DMS 273 (cell line): ENCODE results near the gene RNU1-4.
"Not testable (repeated sequence)": the region's sequence is repeated elsewhere in the genome, so short reads cannot be mapped to it uniquely, and the experiment has no call there.

Experiments used
- DNase-seq: peaks from one replicate; lab custom pipeline; 2025; ENCODE audit not compliant: unreplicated experiment; lab: John Stamatoyannopoulos, UW

RNU1-4 gene

DNA sequence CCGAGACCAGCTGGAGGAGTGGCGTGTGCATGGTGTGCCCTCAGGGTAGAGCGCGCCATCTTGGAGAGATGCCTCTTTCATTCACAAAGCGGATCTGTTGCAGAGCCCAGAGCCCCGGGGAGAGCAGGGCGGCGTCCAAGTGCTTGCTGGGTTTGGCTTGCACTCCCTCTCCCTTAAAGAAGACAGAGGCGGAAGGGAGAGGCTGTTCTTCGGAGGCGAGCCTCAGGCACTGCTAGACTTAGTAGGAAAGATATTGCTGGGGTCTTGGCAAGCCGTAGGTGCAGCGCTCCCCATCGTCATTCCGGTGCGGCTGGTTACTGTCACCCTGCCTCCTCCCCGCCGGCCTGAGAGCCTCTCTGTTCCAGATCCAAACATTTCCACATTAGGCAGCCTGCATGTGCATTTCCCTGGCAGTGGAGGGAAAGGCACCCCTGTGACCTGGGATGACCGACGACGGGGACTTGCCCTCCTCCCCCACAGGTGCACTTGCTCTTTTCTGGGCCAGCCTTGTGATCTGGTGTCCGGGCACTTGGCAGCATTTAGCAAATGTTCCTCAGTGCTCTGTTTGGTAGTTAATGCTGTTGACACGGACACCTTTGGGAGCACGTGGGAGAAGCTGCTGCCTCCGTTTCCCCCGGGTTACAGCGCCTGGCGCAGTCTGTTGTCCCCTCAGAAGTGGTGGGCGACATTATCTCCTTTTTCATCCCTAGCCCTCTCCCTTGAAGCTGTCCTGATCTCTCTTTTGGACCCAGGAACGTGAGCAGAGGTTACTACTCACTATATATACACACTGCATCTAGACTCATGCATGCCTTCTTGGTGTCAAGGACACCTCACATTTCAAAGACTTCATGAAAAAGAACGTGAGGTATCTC is 25.7 kb downstream of the RNU1-4 start:
- DNase-seq: not testable (repeated sequence)

DNA sequence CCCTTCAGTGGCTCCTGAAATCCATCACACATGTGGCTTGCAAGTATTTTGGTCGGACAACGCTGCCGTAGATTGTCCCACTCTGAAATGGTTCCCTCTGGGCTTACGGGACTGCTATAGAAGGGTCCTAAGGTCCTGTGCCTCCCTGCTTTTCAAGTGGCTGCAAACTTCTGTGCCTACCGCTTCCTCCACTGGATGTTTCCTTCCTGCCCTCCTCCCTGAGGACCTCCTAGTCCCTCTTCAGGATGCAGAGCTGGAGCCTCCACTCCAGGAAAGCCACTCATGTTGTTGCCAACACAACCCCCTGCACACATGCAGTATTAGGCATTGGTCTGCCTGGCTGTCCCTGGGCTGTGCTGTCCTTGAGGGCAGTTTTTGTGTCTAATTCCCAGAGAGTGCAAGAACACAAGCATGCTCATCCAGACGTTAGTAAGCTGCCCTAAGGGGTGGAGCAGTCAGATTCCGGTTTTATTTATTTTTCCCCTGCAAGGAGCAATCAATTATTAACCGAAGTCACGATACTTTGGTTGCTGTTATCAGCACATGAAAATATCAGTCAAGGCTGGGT is 26.5 kb downstream of the RNU1-4 start:
- not testable (repeated sequence) for DNase-seq

DNA sequence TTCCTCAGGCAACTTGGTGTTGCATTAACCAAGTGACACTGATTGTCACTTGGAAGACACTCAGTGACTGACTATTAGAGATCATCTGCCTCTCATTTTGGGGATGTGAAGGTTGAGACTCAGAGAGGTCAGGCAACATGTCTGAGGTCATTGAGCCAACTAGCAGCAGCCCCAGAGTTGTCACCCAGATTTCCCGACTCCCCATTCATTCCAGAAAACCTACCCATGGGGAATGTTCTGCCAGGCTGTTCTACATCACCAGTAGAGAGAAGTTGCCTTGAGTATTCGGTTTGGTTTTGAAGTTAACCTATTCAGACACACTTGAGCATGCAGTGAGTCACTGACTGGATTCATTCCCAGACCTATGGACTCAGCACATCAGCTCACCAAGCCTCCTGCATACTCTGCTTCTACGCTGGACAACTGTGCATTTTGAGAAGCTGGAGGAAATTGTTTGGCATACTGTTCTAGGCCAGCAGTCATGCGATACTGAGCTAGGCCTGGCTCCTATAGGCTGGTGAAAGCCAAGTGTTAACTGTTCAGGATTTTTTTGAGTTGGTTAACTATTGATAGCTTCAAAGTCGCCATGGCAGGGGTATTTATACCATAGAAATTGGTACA is 29.9 kb downstream of the RNU1-4 start:
- not testable (repeated sequence) for DNase-seq

DNA sequence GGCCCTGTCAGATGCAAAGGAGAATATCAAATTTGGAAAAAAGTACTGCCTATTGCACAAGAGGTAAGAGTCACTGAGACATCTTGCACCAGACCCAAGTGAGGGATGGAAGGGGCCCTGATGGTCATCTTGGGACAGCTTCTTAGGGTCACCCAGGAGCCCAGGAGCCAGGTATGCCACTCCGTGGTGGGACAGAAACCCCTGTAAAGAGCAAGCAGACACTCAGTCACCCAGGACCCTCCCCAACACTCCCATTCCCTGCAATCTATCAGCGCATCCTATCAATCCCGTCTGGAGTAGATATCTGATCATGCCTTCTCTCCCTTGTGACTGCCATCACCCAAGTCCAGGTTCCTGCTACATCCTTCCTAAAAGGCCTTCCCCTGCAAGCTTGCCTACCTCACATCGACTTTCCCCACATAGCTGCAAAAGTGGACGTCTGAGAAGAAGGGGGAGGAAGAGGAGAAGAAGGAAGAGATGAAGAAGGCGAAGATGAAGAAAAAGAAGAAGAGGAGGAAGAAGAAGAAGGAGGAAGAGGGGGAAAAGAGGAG is 30.7 kb downstream of the RNU1-4 start:
- not testable (repeated sequence) for DNase-seq

DNA sequence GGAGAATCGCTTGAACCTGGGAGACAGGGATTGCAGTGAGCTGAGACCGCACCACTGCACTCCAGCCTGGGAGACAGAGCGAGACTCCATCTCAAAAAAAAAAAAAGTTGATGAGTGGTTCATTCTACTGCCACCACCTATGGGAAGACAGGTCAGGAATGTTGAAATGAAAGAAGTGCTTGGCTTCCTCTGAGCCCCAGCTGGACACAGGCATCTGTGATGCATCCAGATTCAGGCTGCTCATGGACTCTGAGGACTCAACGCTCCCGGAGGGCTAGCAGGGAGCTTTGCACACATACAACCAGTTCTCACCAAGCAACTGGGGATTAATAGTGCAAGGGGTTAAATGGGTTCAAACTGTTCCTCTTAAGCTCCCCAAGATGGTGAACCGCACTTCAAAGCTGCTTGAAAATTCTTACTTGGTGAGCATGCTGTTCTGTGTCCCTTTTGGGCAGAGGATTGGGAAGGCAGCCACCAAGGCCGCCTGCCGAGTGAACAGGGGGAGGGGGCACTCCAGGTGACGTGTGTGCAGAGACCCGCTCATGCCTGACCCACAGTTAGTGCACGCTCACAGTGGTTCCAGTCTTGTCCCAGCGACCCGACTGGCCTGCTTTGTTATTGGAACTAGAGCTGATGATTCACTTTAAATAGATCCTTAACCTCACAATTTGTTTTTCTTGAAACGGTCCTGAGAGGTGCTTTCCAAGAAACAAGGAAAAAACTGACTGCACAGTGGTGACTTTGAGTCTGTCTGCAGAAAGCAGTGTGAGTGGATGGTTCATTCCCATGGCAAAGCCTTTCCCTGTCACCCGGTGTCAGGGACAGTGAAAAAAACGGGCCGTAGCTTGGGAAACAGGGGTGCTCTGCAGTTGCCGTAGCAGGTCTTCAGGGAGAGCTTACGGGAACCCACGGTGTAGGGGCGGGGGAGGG is 32.2 kb downstream of the RNU1-4 start:
- not testable (repeated sequence) for DNase-seq

DNA sequence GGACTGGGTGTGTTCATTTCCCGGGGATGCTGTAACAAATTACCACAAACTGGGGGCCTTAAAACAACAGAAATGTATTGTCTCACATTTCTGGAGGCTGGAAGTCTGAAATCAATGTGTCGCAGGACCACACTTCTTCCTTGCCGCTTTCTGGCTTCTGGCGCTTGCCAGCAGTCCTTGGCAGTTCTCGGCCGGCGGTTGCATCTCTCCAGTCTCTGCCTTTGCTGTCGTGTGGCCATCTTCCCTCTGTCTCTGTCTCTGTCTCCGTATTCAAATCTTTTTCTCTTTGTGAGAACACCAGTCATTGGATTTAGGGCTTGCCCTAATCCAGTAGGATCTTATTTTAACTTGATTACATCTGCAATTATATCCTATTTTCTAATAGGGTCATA is 32.9 kb downstream of the RNU1-4 start:
- not testable (repeated sequence) for DNase-seq

DNA sequence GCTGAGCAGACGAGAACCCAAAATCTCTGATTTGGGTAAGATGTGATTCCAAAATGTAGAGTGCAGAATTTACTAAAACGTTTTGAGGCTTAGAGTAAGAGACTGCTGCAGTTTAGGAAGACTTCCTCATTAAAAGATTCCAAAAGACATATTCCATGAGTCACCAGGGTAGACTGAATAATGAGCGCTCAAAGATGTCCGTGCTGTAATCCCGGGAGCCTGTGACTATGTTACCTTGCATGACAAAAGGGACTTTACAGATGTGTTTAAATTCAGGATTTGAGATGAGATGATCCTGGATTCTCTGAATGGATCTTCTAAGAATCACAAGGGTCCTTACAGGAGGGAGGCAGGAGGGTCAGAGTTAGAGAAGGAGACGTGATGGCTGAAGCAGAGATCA is 33.4 kb downstream of the RNU1-4 start:
- not testable (repeated sequence) for DNase-seq

DNA sequence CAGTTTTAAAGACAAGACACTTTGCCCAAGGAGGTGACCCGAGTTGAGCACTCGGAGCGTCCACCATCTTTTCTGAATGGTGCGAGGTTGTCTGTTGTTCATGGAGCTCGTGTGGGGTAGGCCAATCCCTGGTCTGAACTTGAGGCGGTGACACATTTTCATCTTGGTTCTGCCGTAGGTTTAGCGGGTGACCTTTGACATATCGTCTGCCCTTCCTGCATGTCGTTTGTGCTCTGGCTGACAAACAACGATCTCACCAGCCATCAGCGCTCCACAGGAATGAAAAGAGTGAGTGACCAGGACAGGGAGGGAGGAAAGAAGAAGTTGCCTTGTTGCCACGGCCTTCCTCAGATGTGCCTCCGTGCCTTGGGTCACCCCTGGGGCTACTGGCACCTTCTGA is 34.5 kb downstream of the RNU1-4 start:
- not testable (repeated sequence) for DNase-seq

DNA sequence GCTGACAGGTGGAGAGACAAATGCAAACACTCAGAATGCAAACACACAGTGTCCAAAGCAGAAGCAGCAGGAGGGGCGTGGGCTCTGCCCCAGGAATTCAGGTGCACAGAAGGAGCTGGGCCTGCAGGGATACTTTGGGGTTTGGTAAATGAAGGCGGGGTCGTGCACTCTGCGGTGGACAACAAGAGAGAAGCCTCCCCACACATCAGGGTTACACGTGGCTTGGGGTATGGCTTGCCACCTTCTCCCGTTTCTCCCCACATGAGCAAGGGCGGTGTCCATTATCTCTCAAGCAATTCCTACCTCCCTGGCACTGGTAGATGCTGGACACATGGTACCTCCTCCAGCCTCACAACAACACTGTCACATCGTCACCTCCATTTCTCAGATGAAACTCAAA is 35.0 kb downstream of the RNU1-4 start:
- DNase-seq: not testable (repeated sequence)

DNA sequence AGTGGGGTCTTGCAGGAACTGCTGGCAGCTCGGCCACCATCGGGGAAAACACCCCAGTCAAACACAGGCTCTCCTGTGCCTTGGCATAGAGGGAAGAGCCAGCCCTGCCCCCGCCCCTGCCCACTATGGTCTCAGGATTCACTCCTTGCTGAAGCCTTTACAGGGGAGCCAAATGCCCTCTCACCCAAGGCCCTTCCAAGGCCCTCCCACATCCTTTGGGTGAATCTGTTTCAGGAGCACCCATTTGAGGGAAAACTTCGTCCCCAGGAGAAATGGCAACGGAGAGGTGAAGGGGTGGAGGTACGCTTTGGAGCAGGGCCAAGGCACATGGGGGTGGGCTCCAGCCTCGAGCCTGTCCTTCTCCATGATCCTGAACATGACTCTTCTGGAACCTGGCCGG is 35.9 kb downstream of the RNU1-4 start:
- DNase-seq: not testable (repeated sequence)

DNA sequence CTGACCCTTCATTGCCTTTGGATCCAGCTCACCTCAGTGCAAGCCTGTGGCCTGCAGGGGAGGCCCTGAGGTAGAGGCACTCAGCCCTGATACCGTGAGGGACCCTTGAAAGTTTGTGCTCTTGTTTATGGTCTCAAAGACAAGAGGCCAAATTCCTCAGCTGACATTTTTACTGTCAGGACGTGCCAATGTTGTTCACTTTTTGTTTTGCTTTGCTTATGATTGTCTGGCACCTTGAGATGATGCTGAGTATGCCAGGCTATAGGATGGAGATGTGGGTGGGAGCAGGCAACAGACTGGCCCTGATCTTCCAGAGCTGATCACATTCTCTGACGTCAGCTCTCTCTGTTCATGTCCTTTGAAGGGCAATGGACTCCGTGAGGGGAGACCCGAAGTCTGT is 36.5 kb downstream of the RNU1-4 start:
- not testable (repeated sequence) for DNase-seq

DNA sequence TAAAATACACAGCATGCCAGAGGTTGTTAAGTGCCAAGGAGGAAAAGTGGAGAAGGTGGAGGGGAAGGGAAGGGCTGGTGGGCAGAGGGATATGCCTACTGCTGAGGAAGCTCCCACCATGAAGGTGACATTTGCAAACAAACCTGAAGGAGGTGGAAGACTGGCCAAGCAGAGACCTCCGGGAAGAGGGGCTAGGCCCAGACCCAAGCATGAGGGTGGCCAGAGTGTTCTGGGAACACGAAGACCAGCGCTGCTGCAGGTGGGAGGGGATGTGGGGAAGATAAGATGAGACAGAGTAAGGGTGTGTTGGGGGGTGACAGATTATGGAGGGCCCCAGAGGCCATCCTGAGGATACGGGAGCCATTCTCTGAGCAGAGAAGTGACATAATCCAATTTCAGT is 37.5 kb downstream of the RNU1-4 start:
- not testable (repeated sequence) for DNase-seq

DNA sequence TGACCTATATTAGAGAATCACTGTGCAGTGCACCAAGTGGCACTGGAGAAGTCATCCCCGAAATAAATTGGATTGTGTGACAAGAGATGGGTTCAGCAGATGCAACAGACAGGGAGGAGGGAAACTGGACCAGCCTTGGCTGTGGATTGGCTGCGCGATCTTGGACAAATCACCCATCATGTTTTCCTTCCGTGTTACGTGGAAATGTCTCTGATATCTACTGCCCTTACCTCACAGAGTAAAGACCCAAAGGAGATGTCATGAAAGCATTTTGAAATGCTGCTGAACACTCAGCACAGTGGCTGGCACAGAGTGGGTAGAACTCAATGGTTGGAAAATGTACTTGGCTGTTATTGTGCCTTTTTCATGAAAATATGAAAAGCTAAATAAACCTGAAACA is 39.2 kb downstream of the RNU1-4 start:
- not testable (repeated sequence) for DNase-seq

DNA sequence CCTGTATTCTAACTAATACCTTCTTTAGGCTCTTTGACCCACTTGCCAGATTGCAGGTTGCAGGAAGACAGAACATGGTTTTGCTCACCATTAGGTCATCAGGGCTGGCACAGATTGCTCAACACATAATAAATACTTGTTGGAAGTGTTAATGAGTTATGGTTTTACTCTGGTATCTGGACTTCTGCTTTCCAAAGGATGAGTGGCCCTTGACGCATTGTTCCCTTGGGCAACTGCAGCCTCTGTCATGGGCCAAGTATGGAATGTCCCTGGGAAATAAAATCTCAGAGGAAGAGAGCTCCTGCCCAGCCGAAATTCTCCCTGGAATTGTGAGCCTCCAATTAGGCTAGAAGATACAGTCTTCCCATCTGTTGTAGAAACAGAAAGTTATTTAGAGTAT is 40.7 kb downstream of the RNU1-4 start:
- not testable (repeated sequence) for DNase-seq

DNA sequence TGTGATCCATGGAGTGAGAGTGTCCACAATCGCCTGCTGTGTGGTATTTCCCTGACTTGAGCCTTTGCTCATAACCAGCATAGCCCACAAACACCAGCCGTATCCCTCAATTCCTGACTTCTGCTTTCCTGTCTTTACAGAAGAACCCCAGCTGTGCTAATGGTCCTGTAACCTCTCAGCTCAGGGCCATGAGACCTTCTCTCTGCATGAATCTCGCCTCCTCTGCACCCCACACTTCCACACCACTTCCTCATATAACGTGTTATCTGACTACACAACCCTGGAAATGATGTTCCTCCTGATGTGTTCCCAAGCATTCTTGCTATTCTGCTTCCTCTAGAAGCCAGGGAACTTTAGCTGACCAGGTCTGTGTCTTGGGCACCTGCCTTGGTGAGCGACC is 41.3 kb downstream of the RNU1-4 start:
- DNase-seq: not testable (repeated sequence)

DNA sequence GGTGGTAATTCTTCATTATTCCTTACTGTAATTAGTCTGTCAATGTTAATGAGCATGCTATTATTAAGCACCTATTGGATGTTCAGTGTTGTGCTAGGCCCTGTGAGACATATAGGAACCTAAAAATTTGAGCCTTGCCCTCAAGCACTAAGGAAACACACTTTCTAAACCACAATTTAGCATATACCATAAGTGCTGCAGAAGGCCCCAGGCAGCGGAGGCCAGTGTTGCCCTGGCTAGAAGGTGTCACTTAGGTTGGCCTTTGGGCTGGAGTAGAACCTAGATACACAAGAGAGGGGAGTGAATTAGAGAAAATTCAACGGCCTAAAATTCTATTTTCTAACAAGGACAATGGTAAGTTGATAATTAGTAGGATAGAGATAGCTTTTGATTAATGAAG is 44.6 kb downstream of the RNU1-4 start:
- DNase-seq: not testable (repeated sequence)

DNA sequence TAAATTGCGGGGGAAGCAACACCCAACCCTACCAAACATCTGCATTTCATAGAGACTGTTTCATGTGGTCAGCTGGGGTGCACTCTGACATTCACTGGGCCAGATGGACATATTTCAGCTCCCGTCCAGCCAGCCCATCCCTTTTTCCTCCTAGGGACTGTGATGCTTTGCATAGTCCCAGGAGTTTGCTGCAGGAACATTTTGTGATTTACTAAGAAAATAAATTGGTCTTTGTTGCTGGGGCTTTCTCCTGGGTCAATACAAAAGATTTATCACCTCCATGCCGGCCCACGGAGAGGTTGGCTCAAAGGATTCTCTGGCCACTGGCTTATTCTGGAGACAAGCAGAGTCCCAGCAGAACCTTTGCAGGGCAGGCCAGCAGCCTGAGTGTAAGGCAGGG is 46.0 kb downstream of the RNU1-4 start:
- not testable (repeated sequence) for DNase-seq

DNA sequence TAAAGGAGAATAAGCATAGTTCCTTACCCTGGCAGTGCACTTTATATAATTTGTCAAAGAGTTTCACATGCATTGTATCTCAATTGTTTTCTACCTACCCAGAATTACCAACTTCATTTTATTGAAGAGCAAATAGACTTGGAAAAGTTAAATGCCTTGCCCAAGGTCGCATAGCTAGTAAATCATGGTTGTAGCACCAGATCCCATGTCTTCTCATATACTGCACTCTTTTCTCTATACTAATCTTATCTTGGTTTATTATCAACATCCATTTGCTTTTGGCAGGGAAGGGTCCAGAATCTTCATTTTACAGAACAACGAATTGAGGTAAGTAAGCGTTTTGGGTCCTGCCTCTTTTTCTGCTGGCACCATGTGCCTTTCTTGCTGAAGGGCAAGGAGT is 46.9 kb downstream of the RNU1-4 start:
- not testable (repeated sequence) for DNase-seq

DNA sequence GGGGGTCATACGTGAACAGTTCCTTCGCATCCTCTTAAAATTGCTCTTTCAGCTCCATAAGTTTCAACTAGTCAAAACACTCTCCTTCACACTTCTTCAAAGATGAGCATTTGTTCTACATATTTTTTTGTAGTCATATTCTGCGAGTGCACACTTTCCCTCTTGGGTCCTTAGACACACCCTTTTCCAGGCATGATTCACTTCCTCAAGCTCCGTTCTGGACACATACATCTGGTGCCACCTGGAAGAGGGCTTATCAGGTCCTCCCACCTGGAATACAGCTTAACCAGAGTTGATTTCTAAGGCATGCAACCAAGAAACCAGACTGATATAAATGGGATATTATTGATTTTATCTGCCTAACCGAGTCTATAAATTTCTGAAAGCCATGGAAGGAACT is 47.4 kb downstream of the RNU1-4 start:
- not testable (repeated sequence) for DNase-seq
